Mucosa of descending colon (tissue), 3 donors: ENCODE results near the gene APOA4. TPM values are rescaled to one million over a fixed set of nuclear protein-coding genes. Genes with fewer than 3 reads are reported as not detected.

ENCODE experiments used
- ATAC-seq: fragments of 200-7000 bp; cut with Tn5 transposase; one replicate; pipeline ENCODE4 v1.9.1; 2020; ENCODE audit warnings: mild to moderate bottlenecking, moderate library complexity
- DNase-seq, 3 donors: peaks; one replicate each; pipeline ENCODE4 v3.0.0-alpha.2; 2020
- H3K36me3 ChIP-seq: fragments of 200-600 bp; one replicate; pipeline ENCODE4 v1.8.0; 2021; ENCODE audit warnings: low read depth, mild to moderate bottlenecking
- H3K4me1 ChIP-seq: fragments of 200-600 bp; one replicate; pipeline ENCODE4 v1.8.0; 2021; ENCODE audit warnings: low read depth, mild to moderate bottlenecking
- H3K4me3 ChIP-seq: fragments of 200-600 bp; one replicate; pipeline ENCODE4 v1.8.0; 2021; ENCODE audit warnings: mild to moderate bottlenecking
- H3K9me3 ChIP-seq: fragments of 200-600 bp; one replicate; pipeline ENCODE4 v1.8.0; 2021; ENCODE audit warnings: mild to moderate bottlenecking
- CTCF ChIP-seq: fragments of 200-600 bp; IDR thresholded peaks from one replicate; pipeline ENCODE4 v1.8.0; 2022; ENCODE audit warnings: antibody characterized with exemption, mild to moderate bottlenecking
- intact Hi-C, 2 donors: fragments of 100-400 bp; cut with DNase I in 1 of 2; cut with micrococcal nuclease in 1 of 2; formaldehyde crosslinking; loops; one replicate each; pipeline versions ENCODE4 v1.11.0 to v1.11.1; 2022; cut with DNase I, micrococcal nuclease
- total RNA-seq, 3 donors: library from RNA; stranded (reverse); fragmentation: NEBNext Ultra II Directional in 2 of 3; extraction: Animal tissue kit (Norgen Biotek cat#: 25700) in 2 of 3; gene quantifications; one replicate each; pipeline versions ENCODE4 v1.2.1 to v1.2.4, GENCODE V29; 2021 to 2023
- donor health status: DM: no; HTN: no; CAD: no; lungs with moderate emphysema.
- donor health status: DM: no; HTN: no; CAD: no.
- donor health status: DM: no; HTN: yes; CAD: no.

Gene APOA4
- total RNA-seq, 3 donors from 2014 or later = not detected

DNA sequence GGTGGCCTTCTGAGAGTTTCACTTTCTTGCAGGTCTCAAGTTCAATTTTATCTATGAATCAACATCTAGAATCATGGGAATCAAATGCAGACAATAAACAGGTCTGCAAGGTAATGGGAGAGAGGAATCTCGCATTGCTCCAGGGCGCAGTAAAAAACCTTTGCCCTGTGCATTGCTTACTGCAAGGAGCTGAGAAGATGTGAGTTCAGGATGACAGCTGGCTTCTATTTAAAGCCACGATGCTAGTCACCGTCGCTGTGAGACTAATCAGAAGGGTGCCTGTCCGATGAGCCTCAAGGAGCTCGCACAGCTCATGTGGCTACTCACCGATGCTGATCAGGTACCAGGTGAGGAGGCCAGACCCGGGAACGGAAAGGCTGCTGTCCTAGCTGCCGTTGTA, 44.5 kb upstream of the APOA4 start:
- ATAC-seq (no peak), DNase-seq (no peak)
- TF ChIP-seq CTCF = no peak
- intact Hi-C loops = no loop called here
- Histone ChIP-seq H3K36me3 (no peaks in the 10 kb centered on the region), H3K9me3 (no peaks in the 10 kb centered on the region), H3K4me1 (no peaks in the 10 kb centered on the region), H3K4me3 (no peak overlapping the region)

DNA sequence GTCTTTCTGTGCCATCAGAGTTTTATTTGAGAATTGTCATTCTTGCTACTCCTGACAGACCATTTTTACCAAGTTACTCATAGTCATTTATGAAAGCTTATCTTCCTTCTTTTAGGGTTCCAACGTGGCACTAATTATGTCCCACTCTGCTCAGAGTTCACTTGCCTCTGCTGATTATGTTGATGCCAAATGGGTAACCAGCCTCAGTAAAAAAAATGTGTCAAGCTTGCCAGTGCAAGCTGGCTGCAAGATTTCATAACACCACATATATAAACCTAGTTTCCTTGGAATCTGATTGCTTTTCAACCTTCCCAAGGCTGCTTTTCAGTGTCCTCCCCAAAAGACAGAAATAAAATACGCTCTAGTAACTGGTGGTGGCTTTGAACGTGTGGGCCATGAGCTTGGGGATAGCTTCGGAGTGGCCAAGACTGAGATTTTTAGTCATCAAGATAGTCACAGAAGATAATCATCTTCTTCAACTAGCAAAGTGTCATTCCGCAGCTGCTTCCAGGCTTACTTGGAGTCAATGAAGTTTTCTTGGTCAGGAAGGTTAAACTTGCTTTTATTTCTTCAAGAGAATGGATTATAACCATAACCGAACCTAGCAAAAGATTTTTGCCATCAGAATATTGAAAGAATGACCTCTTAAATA, 43.8 kb upstream of the APOA4 start:
- intact Hi-C loops = no loop called here
- Histone ChIP-seq H3K36me3 (no peaks in the 10 kb centered on the region), H3K9me3 (no peaks in the 10 kb centered on the region), H3K4me1 (no peaks in the 10 kb centered on the region), H3K4me3 (no peak overlapping the region)
- ATAC-seq = no peak
- no peak for TF ChIP-seq CTCF
- DNase-seq = no peak

DNA sequence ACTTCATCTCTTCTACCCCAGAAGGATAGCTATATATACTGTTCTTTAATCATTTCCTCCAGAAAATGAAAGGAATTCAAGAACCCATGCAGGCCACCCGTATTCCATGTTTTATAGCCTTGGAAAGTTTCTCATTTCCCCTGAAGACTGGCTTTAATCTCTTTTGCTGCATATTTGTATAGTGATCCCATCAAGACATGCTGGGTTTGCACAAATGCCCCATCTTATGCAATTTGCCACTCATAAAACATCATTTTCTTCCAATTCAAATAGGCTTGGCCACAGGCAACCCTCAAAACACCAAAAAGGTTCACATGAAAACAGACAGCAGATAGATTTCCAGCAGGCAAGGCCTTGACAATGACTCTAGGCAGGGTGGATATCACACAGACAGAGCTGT, 42.6 kb upstream of the APOA4 start:
- ATAC-seq = no peak

GRCh38 chr11:116864531-116864930, 41.4 kb upstream of the APOA4 start:
- Histone ChIP-seq H3K9me3 (no peaks in the 10 kb centered on the region), H3K36me3 (no peaks in the 10 kb centered on the region), H3K4me1 (no peaks in the 10 kb centered on the region), H3K4me3 (no peak overlapping the region)
- ATAC-seq (no peak), DNase-seq (no peak)
- TF ChIP-seq CTCF = no peak
- intact Hi-C loops = no loop called here

More for the DNA sequence above, 42.6 kb upstream of the APOA4 start:
- Histone ChIP-seq H3K4me3 (no peak overlapping the region), H3K36me3 (no peaks in the 10 kb centered on the region), H3K4me1 (no peaks in the 10 kb centered on the region), H3K9me3 (no peaks in the 10 kb centered on the region)
- intact Hi-C loops = no loop called here
- no peak for DNase-seq
- TF ChIP-seq CTCF = no peak

DNA sequence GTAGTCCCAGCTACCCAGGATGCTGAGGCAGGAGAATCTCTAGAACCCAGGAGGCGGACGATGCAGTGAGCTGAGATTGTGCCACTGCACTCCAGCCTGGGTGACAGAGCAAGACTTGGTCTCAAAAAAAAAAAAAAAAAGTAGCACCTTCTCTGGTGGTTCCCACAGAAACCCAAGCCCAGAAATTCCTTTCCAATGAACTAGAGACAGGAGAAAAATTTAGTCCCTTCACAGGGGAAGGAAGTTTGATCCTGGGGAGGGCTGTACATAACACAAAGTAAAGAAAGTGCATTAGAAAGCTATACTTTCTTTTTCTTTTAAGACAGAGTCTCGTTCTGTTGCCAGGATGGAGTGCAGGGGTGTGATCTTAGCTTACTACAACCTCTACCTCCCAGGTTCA, 39.8 kb upstream of the APOA4 start:
- ATAC-seq (no peak), DNase-seq (no peak)
- Histone ChIP-seq H3K9me3 (no peaks in the 10 kb centered on the region), H3K36me3 (no peaks in the 10 kb centered on the region), H3K4me3 (no peak overlapping the region), H3K4me1 (no peaks in the 10 kb centered on the region)
- no peak for TF ChIP-seq CTCF
- intact Hi-C loops = no loop called here

DNA sequence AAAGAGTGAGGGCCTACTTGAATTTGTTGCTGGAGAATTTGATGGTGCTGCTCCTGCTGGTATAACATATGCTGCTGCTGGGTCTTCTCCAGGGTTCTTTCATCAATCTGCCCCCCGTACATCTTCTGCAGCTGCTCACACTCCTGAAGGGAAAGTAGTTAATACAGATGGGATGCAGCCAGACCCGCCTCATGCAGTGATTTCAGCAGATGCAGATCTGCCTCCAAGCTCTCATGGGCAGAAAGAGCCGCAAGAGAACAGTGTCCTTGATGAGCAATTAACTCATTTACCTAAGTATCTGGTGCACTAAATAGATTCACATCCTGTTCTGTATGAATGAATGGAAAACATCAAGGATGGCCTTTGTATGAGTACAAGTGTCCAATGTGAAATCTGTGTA, 39.1 kb upstream of the APOA4 start:
- Histone ChIP-seq H3K4me3 (no peak overlapping the region), H3K36me3 (no peaks in the 10 kb centered on the region), H3K9me3 (no peaks in the 10 kb centered on the region), H3K4me1 (no peaks in the 10 kb centered on the region)
- DNase-seq (no peak), ATAC-seq (no peak)
- intact Hi-C loops = no loop called here
- no peak for TF ChIP-seq CTCF
